HG03064 (cell line): ENCODE data around the gene RPS2.
"Not testable (repeated sequence)": the region's sequence is repeated elsewhere in the genome, so short reads cannot be mapped to it uniquely, and the experiment has no call there.

Experiments used
- ATAC-seq: cut with Tn5 transposase; IDR thresholded peaks from one replicate; pipeline ENCODE4 v1.9.1; 2021; ENCODE audit warnings: low read depth; ENCODE audit not compliant: unreplicated experiment

The RPS2 gene

DNA sequence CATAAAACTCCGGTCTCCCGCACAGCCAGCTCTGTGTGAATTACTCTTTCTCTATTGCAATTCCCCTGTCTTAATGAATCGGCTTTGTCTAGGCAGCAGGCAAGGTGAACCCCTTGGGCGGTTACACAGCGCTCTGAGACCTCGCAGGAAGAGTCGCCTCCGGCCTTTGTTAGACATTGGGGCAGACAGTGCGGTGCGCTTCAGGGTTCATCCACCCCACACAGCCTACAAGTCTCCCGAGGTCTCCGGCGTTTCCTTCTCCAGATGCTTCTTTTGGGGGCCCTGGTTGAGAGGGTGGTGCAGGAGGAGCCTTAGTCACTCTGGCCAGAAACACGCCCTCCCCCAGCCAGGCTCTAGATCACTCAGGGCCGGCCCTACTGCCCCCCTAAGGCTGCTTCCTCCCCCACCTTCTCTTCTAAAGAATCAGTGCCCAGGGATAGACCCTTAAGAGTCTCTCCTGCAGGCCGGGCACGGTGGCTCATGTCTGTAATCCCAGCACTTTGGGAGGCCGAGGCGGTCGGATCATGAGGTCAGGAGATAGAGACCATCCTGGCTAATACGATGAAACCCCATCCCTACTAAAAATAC is 19.9 kb downstream of the RPS2 start:
- ATAC-seq: no peak

DNA sequence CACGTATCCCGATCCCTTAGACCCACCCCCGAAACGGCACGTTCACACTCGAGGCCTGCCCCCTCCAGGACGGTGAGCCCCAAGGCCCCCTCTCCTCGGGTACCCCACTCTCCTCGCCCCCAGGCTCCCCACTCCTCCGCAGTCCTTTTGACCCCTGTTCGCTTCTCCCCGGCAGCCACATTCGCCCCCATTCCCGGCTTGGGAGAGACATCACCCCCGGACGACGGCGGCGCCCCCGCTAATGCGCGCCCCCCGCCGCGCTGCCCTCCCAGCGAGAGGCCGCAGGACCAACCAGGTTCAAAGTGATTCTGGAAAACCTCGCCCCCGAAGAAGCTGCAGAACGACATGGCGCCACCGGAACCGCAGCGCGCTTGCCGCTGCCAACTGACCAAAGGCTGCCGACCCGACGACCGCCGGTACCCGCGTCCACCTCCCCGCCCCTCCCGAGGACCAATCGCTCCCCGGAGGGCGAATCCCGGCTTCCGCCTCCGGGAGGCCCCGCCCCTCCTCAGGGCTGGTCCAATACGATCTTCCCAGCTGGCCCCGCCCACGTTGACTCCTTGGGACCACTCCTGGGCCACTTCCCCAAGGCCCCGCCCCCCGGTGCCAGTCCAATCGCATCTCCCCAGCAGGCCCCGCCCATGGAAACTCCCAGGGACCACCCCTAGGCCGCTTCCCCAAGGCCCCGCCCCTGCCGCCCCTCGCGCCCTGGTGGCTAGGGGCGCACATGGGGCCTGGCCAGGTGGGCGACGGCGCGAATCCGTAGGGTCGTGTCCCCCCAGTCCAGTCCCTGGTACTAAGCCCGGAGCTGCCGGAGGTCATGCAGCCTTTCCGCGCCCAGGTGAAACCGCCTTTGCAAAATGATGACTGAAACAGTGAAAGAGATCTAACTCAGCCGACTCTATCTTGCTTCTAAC is 21.6 kb downstream of the RPS2 start, which contains the start of gene MSRB1:
MSRB1 (minus strand) TSS at position 390 of the 917 bp plus-strand sequence; CDS start at position 347, 43 bp downstream.
- peak; percentile 77 for ATAC-seq

DNA sequence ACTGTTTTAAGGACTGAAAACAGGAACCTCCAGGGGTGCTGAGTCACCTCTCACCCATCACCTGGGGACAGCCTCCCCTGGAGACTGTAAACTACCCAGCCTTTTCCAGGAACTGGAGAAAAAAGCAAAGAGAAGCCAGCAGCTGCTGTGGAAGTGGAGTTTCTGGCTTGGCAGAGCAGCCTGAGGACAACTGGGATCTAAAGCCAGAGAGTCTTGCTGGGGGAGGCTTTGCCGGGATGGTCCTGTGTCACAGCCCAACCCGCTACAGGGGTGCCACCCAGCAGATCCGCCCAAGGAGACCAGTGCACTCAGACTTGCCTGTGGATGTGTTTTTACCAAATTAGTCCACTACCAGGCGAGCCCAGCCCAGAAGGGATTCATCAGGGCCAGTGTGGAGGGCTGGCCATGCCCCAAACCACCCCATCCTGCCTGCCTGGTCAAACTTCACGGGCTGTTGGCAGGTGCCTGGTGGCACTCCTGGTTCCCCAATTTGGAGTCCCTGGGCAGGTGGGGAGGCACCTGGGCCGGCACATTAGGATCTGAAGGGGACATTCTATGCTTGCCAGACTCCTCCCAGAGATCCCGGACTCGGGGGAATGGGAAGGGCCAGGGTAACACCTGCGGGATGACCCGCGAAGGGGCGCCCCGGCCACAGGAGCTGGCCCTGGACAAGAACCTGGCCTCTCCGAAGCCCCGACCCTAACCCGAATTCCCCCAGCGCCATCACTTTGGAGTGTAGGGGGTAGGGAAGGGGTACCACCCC is 22.4 kb downstream of the RPS2 start:
- ATAC-seq: no peak

DNA sequence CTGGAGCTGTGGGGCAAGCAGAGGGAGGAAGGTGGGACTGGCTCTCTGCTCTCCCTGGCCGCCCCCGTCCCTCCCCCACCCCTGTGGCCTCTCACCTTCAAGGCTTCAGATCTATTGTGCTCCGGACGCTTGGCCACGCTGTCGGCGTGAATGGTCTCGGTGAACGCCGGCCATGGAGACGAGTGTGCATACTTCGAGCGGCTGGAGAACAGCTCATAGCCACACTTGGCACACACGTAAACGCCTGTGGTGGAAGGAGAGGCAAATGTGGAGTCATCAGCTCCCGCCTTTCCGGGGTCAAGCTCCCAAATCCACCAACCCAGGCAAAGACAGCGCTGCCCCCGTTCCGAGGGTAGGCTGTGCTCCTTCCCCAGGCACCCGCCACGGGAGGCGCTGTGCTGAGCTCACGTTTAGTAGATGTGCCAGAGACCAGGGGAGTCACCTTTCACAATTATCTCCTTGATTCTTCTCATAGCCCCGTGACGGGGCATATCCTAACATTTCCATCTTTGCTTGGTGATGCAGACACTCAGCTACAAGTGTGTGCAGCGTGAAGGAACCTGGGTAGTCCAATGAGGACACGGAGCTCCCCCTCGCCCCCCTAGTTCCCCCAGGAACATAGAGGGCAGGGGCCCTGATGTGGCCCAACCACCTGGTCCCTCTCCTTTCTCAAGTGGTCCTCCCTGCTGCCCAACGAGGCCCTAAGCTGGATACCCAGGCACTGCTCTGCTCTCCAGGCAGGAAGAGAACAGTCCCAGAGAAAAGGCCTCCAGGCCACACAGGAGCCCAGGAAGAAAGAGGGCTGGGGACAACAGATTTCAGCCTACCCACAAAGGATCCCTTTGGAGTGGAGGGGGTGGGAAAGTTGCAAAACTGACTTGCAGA is 23.2 kb downstream of the RPS2 start:
- no peak for ATAC-seq

DNA sequence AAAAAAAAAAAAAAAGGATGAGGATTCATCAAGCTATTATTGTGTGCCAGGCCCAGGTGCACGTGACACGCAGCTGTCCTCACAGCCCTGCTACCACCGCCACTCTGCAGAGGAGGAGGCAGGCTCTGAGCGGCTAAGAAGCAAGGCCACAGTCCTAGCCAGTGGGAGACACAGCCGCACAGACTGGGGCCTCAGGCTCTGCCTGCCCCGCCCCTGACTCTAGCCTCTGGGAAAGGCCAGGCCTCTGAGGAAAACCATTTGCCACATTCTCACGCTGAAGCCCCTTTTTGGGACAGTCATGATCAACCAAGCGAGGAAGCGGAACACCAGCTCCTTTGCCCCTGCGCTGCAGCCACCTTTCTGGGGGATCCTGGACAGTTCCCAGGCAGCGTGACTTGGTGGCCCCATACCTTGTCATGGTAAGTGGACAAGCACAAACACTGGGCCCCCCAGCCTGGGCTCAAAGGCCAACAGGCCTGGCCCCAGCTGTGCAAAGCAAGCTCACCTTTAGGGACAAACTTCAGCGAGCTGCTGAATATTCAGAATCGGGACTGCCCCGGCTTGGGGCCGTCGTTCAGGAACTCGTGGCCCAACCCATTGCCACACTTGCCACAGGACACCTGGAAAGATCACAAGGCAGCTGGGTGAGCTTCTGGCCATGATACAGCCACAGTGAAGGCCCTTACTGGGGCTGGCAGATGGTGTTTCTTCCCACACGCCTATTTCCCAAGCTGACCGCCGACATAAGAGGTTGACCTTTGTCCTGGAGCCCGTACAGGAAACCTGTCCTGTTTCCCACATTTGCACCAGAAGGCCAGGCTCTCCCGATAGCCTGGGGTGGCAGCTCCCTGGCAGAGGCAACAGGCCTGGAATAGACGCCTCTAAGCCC is 24.1 kb downstream of the RPS2 start:
- ATAC-seq: no peak

DNA sequence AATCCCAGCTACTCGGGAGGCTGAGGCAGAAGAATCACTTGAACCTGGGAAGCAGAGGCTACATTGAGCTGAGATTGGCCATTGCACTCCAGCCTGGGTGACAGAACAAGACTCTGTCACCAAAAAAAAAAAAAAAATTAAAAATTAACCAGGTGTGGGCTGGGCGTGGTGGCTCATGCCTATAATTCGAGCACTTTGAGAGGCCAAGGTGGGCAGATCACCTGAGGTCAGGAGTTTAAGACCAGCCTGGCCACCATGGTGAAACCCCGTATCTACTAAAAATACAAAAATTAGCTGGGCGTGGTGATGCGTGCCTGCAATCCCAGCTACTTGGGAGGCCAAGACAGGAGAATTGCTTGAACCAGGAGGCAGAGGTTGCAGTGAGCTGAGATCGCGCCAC is 24.8 kb downstream of the RPS2 start:
- ATAC-seq: not testable (repeated sequence)

DNA sequence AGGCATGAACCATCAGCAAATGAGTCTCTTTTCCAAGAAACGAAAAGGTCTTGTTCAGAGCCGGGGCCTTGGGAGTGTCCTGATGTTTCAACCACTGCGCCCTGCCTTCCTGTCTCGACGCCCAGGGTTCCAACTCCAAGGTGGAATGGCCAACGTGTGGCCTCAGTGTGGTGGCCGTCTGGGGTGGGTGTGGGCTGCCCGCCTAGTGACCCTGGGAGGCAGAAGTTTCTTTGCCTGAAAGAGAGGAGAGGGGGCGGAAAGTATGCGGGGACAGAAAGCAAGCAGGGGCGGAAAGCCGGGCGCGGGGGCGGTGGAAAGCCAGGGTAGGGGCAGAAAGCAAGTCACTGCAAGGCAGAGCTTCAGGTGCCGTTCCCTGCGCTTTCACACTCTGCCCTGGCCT is 25.7 kb downstream of the RPS2 start:
- no peak for ATAC-seq

DNA sequence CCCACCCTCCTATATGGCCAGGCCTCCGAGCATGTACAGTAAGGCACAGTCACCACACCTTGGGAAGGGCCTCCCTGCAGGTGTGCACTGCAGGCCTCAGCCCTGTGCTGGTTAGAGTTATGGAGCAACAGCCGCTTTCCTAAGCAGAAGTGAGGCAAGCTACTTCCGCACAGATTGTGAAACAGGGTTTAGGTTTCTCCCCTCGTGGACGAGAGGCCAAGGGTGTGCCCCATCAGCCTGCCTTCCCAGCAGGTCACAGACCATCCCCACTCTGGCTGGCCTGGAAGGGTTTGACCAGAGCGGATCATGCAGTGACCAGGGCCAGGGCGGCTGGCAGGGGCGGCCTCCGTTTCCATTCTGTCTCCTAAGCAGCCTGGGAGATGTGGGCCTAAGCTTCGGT is 26.3 kb downstream of the RPS2 start:
- ATAC-seq: no peak

DNA sequence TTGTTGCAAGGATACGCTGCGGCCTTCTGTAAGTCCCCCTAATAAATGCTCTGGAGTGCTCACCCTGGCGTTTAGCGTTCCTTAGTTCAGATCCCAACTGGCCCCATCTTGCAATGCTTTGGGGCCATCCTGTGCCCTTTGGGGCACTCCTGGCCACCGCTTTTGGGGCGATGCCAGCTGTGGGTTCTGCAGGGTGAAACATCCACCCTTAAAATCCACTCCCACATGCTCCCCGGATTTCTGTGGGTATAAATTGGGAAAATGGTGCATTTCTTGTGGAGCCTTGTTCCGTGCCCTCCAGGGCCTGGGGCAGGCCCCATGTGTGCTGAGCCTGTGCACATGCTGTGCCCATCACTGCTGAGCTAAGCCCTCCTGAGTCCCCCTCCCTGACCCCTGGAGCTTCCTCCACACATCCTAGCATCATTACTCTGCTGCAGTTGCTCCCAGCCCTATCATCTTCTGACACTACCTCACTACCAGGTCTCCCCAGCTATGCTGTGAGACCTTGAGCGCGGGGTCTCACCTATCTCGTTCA is 27.6 kb downstream of the RPS2 start:
- no peak for ATAC-seq

DNA sequence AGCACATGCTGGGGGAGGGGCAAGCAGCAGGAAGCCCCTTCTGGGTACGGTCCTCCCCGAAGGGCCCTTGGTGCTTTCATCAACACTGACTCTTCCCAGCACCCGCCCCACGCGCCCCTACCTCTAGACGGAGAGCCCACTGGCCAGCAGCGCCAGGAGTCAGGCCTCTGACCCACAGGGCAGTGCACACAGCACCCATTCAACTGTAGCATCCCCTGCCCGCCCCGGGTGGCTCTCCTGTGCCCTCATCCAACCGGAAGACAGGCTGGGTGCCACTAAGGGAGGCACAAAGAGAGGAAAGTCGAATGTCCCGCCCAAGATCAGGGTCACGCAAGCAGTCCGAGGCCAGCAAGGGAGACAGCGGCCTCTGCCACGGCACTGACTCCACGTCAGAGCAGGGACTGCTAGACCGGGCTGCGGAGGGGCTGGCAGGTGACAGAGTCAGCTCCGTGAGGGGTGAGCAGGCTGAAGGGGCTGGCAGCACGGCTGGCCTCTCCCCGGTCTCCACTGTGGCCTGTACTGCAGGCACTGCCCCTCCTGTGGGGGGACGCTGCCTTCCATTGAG is 31.4 kb downstream of the RPS2 start:
- no peak for ATAC-seq

DNA sequence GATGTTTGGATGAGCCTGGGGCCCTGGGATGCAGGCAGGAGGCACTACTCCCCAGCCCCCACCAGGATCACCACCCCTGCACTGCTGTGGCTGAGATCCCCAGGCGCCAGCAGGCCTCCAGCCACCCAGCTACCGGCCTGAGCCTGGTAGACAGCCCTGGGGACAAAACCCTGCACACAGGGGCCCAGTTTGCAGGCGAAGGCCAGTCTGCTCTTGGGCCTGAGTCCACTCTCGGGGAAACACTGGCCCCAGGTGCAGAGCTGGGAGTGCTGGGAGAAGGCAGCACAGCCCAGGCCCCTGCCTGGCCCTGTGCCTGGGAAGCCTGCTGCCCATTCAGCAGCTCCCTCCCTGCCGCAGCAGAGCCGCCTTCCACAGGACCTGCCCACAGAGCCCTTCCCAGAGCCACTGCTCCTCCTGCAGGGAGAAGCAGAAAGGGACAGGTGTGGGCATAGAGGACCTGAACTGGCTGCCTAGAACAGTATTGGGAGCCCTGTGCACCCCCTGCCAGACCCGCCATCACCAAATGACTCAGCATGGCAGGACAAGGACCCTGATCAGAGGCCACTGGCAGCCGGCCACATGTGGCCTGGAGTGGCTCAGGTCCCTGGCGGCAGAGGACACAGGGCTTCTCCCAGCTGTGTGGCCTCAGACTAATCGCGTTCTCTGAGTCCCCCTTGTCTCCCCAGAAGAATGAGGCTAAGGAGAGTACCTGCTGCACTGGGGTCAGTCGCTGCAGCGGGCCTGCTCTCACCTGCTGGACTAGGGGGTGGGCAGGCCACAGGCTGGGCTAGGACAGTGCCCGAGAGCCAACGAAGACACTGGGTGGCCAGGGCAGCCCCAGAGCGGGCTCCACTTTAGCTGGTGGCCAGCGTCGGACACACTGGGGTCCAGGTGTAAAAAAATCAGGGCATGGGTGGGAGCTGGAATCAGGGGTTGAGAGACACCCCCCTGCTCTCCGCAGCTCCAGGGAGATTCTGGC is 32.3 kb downstream of the RPS2 start:
- ATAC-seq: no peak

DNA sequence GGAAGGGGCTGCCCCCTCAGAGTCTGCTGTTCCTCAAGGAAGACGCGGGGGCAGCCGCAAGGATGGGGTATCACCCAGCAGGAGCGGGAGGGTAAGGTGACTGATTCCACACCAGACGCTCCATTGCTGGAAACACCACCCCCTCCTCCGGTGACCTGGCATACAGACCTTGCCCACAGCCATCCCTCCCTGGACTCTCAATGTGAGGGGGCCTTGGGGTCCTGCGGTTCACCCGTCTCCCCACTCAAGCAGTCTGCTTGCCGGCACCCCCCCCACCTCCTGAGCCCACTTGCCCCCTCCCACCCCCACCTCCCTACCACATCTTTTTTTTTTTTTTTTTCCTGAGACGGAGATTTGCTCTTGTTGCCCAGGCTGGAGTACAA is 34.3 kb downstream of the RPS2 start:
- no peak for ATAC-seq

DNA sequence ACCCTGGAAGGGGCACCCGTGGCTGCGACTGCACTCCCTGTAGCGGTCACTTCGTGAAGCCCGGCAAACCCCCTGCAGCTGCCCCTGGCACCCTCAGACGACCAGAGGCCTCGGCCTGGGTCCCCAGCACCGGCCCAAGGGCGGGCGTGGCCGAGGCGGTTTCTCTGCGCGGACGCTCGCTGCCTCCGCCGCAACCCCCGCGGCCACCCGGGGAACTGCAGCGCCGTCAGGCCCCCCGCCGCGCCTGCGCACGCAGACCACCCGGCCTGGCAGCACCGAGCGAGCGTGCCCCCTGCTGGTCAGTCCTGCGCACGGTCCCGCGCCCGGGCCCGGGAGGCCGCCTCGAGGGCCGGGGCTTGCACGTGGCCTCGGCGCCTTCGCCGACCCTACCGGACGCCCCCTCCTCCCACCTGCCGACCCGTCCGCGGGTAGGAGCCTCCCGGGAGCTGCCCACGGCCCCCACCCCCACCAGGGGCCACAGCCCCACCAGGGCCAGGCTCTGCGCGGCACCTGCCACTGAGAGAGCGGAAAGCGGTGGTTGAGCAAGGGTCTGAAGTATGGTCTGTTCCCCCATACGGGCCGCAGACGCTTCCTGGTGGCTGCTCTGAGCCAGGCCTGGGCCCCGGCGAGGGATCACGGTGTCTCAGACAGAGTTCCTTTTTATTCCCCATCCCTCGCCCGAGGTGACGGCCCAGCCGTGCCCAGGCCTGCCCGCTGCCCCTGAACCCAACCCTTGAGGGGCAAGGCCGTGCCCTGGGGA is 34.9 kb downstream of the RPS2 start:
- ATAC-seq: peak; percentile 82

DNA sequence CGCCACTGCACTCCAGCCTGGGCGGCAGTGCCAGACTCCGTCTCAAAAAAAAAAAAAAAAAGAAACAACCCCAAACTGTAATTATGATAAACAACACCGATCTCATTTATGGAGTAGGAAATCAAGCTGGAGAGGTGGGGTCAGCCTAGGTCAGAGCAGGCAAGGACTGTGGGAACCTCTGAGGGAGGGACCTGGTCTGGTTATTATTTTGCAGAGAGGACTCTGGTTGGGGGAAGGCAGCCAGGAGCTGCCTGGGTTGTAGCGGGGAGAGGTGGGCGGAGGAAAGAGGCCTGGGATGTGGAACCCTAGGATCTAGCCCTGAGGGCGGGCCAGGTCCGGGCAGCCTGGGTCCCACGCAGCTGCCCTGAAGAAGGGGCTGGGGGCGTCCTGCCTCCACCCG is 35.5 kb downstream of the RPS2 start:
- ATAC-seq: no peak

DNA sequence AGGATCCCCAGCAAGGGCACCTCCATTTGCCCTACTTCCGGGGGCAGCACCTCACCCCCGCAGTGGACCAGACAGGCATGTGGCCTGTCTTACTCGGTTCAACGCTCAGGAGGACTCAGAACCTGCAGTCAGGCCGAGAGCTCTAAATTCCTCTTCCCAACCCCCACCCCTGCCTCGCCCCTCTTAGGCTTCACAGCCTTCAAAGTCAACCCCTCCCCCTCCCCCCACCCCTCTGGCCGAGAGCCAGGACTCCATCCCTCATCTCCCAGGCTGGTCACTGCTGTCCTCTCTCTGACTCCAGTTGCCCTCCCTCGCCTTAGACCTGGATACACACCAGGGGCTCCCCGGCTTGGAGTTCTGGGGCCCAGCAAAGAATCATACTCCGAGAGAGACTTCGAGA is 38.4 kb downstream of the RPS2 start:
- no peak for ATAC-seq

DNA sequence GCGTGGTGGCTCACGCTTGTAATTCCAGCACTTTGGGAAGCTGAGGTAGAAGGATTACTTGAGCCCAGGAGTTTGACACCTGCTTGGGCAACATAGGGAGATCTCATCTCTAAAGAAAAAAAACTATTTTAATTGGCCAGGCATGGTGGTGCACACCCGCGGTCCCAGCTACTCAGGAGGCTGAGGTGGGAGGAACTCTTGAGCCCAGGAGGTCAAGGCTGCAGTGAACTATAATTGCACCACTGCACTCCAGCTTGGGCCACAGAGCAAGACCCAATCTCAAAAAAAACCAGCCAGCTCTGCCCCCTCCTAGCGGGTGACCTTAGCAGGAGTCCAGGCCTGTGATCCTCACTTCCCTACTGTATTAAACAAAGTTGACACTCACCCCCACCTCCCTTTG is 40.5 kb downstream of the RPS2 start:
- no peak for ATAC-seq
